ENCODE measurements around the gene ZNF415. TPM values are rescaled to one million over a fixed set of nuclear protein-coding genes. Genes with fewer than 3 reads are reported as not detected.

Gene ZNF415
- polyA plus RNA-seq, 1 donor (not counting 4 experiments of a cell fraction or from before 2014, with no cell fraction given) = 5.2 TPM

DNA sequence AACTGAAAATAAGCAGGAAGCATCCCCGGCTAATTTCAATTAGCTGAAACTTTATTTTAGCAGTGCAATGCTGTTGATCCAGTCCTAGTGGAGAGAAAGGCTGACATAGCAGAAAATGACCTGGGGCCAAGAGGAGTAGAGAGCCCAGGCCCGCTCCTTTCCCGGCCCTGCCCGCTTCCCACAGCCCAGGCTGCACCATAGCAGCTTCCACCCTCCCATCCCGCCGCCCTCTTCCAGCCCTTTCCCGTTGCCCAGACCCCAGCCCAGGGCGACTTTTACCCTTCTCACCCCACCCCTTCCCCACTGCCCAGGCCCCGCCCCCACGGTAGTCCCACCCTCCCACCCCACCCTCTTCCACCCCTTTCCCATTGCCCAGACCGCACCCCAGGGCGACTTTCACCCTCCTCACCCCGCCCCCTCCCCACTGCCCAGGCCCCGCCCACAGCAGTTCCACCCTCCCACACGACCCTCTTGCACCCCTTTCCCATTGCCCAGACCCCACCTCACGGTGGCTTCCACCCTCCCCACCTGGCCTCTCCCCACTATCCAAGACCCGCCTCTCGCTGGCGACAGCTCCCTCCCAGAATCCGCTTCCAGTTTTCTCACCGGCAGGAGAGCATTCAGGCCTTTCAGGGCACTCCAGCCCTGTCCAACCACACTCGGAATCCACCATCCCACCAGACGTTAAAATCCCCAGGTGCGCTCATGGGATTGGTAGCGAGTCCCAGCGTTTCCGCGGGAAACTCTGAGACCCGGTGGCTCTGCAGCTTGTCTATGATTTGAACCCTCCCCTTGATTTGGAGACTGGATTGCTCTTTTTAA lies 37.7 kb downstream of the ZNF415 start:
- dilution Hi-C loops (cut with MboI; ENCODE audit: extremely low pct_ligation_motif_present, low sequenced_read_pairs) = no loop called here
- no peak overlapping the region for H3K4me2 ChIP-seq (ENCODE audit: control insufficient read depth, extremely low read depth, insufficient read depth, low read depth, low read length)
- peaks cover 23% of the 10 kb centered on the region for H3K79me2 ChIP-seq (ENCODE audit: control insufficient read depth, insufficient read depth, low read length)
- no peaks in the 10 kb centered on the region for H4K20me1 ChIP-seq (ENCODE audit: control insufficient read depth, extremely low read depth, insufficient read depth, low read length)
- no peaks in the 10 kb centered on the region for H3K4me1 ChIP-seq (ENCODE audit: control insufficient read depth, extremely low read depth, insufficient read depth, low read length)
- H3K27me3 ChIP-seq (ENCODE audit: control insufficient read depth, extremely low read depth, insufficient read depth, low read length) = no peaks in the 10 kb centered on the region
- TF ChIP-seq EZH2 (IDR thresholded peaks at IDR 0.05; ENCODE audit: low read length) = no peak
- TF ChIP-seq, protein P1, sequence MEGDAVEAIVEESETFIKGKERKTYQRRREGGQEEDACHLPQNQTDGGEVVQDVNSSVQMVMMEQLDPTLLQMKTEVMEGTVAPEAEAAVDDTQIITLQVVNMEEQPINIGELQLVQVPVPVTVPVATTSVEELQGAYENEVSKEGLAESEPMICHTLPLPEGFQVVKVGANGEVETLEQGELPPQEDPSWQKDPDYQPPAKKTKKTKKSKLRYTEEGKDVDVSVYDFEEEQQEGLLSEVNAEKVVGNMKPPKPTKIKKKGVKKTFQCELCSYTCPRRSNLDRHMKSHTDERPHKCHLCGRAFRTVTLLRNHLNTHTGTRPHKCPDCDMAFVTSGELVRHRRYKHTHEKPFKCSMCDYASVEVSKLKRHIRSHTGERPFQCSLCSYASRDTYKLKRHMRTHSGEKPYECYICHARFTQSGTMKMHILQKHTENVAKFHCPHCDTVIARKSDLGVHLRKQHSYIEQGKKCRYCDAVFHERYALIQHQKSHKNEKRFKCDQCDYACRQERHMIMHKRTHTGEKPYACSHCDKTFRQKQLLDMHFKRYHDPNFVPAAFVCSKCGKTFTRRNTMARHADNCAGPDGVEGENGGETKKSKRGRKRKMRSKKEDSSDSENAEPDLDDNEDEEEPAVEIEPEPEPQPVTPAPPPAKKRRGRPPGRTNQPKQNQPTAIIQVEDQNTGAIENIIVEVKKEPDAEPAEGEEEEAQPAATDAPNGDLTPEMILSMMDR (optimal IDR thresholded peaks at IDR 0.05 in 1 of 3, IDR thresholded peaks at IDR 0.05 in 1 of 3, conservative IDR thresholded peaks at IDR 0.05 in 1 of 3; ENCODE audit: extremely low read depth in 1 of 3, insufficient read depth in 2 of 3, low read length in 3 of 3) = no peak
- H3K9me3 ChIP-seq (ENCODE audit: control insufficient read depth, low read depth, low read length) = no peaks in the 10 kb centered on the region
- no peak for FAIRE-seq
- peaks cover 10 to 20% of the 10 kb centered on the region in 2 experiments for H3K36me3 ChIP-seq (ENCODE audit: control insufficient read depth in 2 of 2, extremely low read depth in 1 of 2, insufficient read depth in 2 of 2, low read length in 2 of 2)
- H3K27ac ChIP-seq (ENCODE audit: control insufficient read depth, insufficient read depth, low read length) = no peak overlapping the region
- no peak overlapping the region for H3K9ac ChIP-seq (ENCODE audit: control insufficient read depth, extremely low read depth, insufficient read depth, low read length)
- no peak overlapping the region for H3K4me3 ChIP-seq (ENCODE audit: control insufficient read depth in 2 of 3, extremely low read depth in 1 of 3, insufficient read depth in 2 of 3, low read depth in 1 of 3, low read length in 3 of 3)
- no peak overlapping the region for H2AFZ ChIP-seq (ENCODE audit: control insufficient read depth, low read length)
- no peaks in the 10 kb centered on the region for H3K9me1 ChIP-seq (ENCODE audit: control insufficient read depth, extremely low read depth, insufficient read depth, low read length)
- no peak for DNase-seq (ENCODE audit: low read depth, low spot score)

DNA sequence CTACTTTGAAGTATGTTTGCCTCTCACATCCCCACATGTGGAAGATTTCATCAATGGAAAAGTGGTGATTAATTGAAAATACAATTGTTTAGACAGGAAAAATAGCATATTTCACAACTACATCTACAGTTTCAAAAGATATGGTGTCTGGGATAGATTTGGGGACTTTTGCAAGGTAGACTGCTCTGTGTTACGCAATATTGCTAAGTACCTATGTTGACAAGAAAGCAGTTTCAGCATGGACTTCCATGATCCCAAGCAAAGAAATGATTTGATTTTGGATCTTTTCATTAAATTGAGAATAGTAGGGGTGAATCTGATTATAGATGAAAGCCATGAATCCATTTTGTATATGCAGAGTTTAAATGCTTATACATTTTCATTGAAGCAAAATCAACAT lies 40.0 kb downstream of the ZNF415 start:
- H4K20me1 ChIP-seq (ENCODE audit: control insufficient read depth, extremely low read depth, insufficient read depth, low read length) = no peaks in the 10 kb centered on the region
- dilution Hi-C loops (cut with MboI; ENCODE audit: extremely low pct_ligation_motif_present, low sequenced_read_pairs) = no loop called here

More for the DNA sequence above, 40.0 kb downstream of the ZNF415 start:
- Histone ChIP-seq H3K9me3 (ENCODE audit: control insufficient read depth, low read depth, low read length) (no peaks in the 10 kb centered on the region), H3K27me3 (ENCODE audit: control insufficient read depth, extremely low read depth, insufficient read depth, low read length) (no peaks in the 10 kb centered on the region), H3K79me2 (ENCODE audit: control insufficient read depth, insufficient read depth, low read length) (peaks cover 8% of the 10 kb centered on the region), H3K9ac (ENCODE audit: control insufficient read depth, extremely low read depth, insufficient read depth, low read length) (no peak overlapping the region), H3K27ac (ENCODE audit: control insufficient read depth, insufficient read depth, low read length) (no peak overlapping the region), H3K4me3 (ENCODE audit: control insufficient read depth in 2 of 3, extremely low read depth in 1 of 3, insufficient read depth in 2 of 3, low read depth in 1 of 3, low read length in 3 of 3) (no peak overlapping the region), H3K36me3 (ENCODE audit: control insufficient read depth in 2 of 2, extremely low read depth in 1 of 2, insufficient read depth in 2 of 2, low read length in 2 of 2) (peaks cover 12 to 21% of the 10 kb centered on the region in 2 experiments), H3K4me1 (ENCODE audit: control insufficient read depth, extremely low read depth, insufficient read depth, low read length) (no peaks in the 10 kb centered on the region), H3K9me1 (ENCODE audit: control insufficient read depth, extremely low read depth, insufficient read depth, low read length) (no peaks in the 10 kb centered on the region), H3K4me2 (ENCODE audit: control insufficient read depth, extremely low read depth, insufficient read depth, low read depth, low read length) (no peak overlapping the region), H2AFZ (ENCODE audit: control insufficient read depth, low read length) (no peak overlapping the region)
- TF ChIP-seq, protein P1 (optimal IDR thresholded peaks at IDR 0.05 in 1 of 3, IDR thresholded peaks at IDR 0.05 in 1 of 3, conservative IDR thresholded peaks at IDR 0.05 in 1 of 3; ENCODE audit: extremely low read depth in 1 of 3, insufficient read depth in 2 of 3, low read length in 3 of 3) = no peak
- no peak for TF ChIP-seq EZH2 (IDR thresholded peaks at IDR 0.05; ENCODE audit: low read length)
- DNase-seq (ENCODE audit: low read depth, low spot score) (no peak), FAIRE-seq (no peak)
